Daoy (cell line): ENCODE results near the gene PLCZ1. TPM values are rescaled to one million over a fixed set of nuclear protein-coding genes. Genes with fewer than 3 reads are reported as not detected.
"Not testable (repeated sequence)": the region's sequence is repeated elsewhere in the genome, so short reads cannot be mapped to it uniquely, and the experiment has no call there.

Experiments used
- DNase-seq: peaks from one replicate; pipeline ENCODE4 v3.0.0-alpha.2; 2015; ENCODE audit warnings: low read depth
- total RNA-seq: library from RNA; depleted of rRNA; stranded (reverse); fragments of >200 nt; shearing (Covaris generic); gene quantifications from 2 replicates; pipeline ENCODE4 v1.2.3, GENCODE V29; 2014; rRNA removed

Gene PLCZ1
- total RNA-seq = not detected in 2 replicates

GRCh38 chr12:18737819-18738218 is at the start of gene PLCZ1, which contains the start of gene CAPZA3:
Gene PLCZ1 (minus strand): TSS chr12:18738012. CDS start chr12:18737371, 641 bp downstream.
Gene CAPZA3 (plus strand): TSS chr12:18738119. CDS start chr12:18738269, 150 bp downstream.
- no peak for DNase-seq

- not testable (repeated sequence) for DNase-seq
Measured at GRCh38 chr12:18785465-18785864, 47.7 kb upstream of the PLCZ1 start.

- no peak for DNase-seq
Measured at GRCh38 chr12:18782827-18783226, 45.0 kb upstream of the PLCZ1 start.

- not testable (repeated sequence) for DNase-seq
Measured at GRCh38 chr12:18766479-18766878, 28.7 kb upstream of the PLCZ1 start.

GRCh38 chr12:18755341-18755740 is 17.5 kb upstream of the PLCZ1 start:
- no peak for DNase-seq

- DNase-seq = no peak
Measured at GRCh38 chr12:18754124-18754707, 16.4 kb upstream of the PLCZ1 start.

GRCh38 chr12:18753481-18754123 is 15.8 kb upstream of the PLCZ1 start:
- DNase-seq = no peak

GRCh38 chr12:18752947-18753346 is 15.1 kb upstream of the PLCZ1 start:
- no peak for DNase-seq

GRCh38 chr12:18752280-18752920 is 14.6 kb upstream of the PLCZ1 start:
- peak; percentile 15 for DNase-seq

- no peak for DNase-seq
Measured at GRCh38 chr12:18751866-18752265, 14.1 kb upstream of the PLCZ1 start.

- no peak for DNase-seq
Measured at GRCh38 chr12:18750085-18750484, 12.3 kb upstream of the PLCZ1 start.

- no peak for DNase-seq
Measured at GRCh38 chr12:18749386-18749957, 11.7 kb upstream of the PLCZ1 start.

GRCh38 chr12:18747895-18748294 is 10.1 kb upstream of the PLCZ1 start:
- peak; percentile 3 for DNase-seq

- DNase-seq = no peak
Measured at GRCh38 chr12:18731156-18731555, 6.7 kb downstream of the PLCZ1 start.

- no peak for DNase-seq
Measured at GRCh38 chr12:18723752-18724151, 14.1 kb downstream of the PLCZ1 start.

GRCh38 chr12:18721452-18721851 is 16.4 kb downstream of the PLCZ1 start:
- no peak for DNase-seq

GRCh38 chr12:18720690-18721089 is 17.1 kb downstream of the PLCZ1 start:
- no peak for DNase-seq

GRCh38 chr12:18719922-18720510 is 17.8 kb downstream of the PLCZ1 start:
- DNase-seq = no peak

GRCh38 chr12:18718462-18718861 is 19.4 kb downstream of the PLCZ1 start:
- no peak for DNase-seq

GRCh38 chr12:18716236-18716635 is 21.6 kb downstream of the PLCZ1 start:
- DNase-seq = no peak

GRCh38 chr12:18706798-18707197 is 31.0 kb downstream of the PLCZ1 start:
- DNase-seq = no peak

- no peak for DNase-seq
Measured at GRCh38 chr12:18703911-18704310, 33.9 kb downstream of the PLCZ1 start.
